OCI-LY1 (cell line): ENCODE data around the gene KAT6B.

ENCODE experiments used
- EZH2 ChIP-seq: fragments of 200-600 bp; sonication (generic), shearing (Covaris generic); IDR thresholded peaks from 2 replicates; pipeline ENCODE4 v1.8.0; 2017; ENCODE audit warnings: borderline replicate concordance, mixed run types, mild to moderate bottlenecking, antibody characterized with exemption, low read length, moderate library complexity, mixed read lengths
- TF ChIP-seq, protein P1 (sequence below): fragments of 200-600 bp; sonication (generic), shearing (Covaris generic); IDR thresholded peaks from 2 replicates; pipeline ENCODE4 v1.5.1; 2017; ENCODE audit warnings: mild to moderate bottlenecking, antibody characterized with exemption, low read length, moderate library complexity, mixed read lengths

DNA sequence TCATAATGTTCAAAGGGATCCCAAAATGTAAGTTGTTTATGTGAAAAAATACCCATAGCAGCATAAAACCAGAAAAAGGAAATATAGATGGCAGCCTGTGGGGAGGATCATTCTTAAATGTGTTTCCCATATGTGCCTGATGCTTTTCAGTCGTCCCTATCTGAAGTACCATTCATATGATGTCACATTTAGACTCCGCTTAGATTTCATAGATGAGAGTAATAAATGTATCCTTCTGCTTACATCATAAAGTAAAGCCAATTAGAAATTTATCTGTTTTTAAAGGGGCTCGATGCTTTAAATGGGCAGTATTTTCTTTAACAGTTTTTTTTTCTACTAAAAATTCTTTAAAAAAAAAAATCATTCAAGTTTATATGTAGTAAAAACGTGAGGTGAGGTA, 136.1 kb downstream of the KAT6B start:
- TF ChIP-seq, protein P1, sequence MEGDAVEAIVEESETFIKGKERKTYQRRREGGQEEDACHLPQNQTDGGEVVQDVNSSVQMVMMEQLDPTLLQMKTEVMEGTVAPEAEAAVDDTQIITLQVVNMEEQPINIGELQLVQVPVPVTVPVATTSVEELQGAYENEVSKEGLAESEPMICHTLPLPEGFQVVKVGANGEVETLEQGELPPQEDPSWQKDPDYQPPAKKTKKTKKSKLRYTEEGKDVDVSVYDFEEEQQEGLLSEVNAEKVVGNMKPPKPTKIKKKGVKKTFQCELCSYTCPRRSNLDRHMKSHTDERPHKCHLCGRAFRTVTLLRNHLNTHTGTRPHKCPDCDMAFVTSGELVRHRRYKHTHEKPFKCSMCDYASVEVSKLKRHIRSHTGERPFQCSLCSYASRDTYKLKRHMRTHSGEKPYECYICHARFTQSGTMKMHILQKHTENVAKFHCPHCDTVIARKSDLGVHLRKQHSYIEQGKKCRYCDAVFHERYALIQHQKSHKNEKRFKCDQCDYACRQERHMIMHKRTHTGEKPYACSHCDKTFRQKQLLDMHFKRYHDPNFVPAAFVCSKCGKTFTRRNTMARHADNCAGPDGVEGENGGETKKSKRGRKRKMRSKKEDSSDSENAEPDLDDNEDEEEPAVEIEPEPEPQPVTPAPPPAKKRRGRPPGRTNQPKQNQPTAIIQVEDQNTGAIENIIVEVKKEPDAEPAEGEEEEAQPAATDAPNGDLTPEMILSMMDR = no peak
- no peak for TF ChIP-seq EZH2
